ENCODE measurements around the gene DCX. TPM values are rescaled to one million over a fixed set of nuclear protein-coding genes. Genes with fewer than 3 reads are reported as not detected.

Gene DCX
- total and polyA plus RNA-seq, 2 donors (not counting 1 experiment from before 2014, with no cell fraction given): not detected

DNA sequence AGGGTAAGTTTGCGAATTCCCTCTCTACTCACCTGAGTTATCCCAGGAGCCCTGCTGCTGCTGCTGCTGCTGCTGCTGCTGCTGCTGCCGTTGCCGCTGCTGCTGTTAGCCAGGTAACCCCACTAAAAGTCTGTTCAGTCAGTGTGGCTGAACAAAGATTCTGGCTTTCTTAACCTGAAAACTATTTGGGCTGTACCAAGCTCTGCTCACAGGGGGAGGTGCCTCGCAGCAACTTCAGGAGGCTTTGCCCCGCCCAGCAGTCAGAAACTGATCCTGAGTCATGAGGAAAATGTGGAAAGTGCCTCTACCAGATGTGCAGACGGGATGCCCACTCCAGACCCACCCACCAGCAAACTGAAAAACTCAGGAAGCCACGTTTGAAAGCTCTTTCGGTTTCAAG is 141.7 kb downstream of the DCX start, which contains the start of gene CAPN6:
CAPN6 (minus strand) TSS at position 145 of the 400 bp plus-strand sequence. CDS start 6,547 bp downstream, outside the sequence.
- Histone ChIP-seq H2AFZ (ENCODE audit: insufficient read depth, low read depth, low read length, poor library complexity, severe bottlenecking) (no peak within 1 kb of the TSS), H3K79me2 (ENCODE audit: control insufficient read depth, insufficient read depth, low read length) (no peaks in the 10 kb centered on the region), H3K27ac (ENCODE audit: low read length in 2 of 2) (no peak within 1 kb of the TSS), H3K27me3 (replicated peaks in 1 of 4; ENCODE audit: control extremely low read depth in 1 of 4, control insufficient read depth in 3 of 4, insufficient read depth in 4 of 4, low read length in 3 of 4) (no peaks in the 10 kb centered on the region), H3K4me1 (ENCODE audit: control insufficient read depth in 2 of 2, insufficient read depth in 2 of 2, low read length in 2 of 2) (no peaks in the 10 kb centered on the region), H3K9me3 (ENCODE audit: control extremely low read depth in 1 of 3, control insufficient read depth in 2 of 3, insufficient read depth in 1 of 3, low read length in 2 of 3) (no peaks in the 10 kb centered on the region), H3K4me3 (ENCODE audit: control extremely low read depth in 1 of 5, extremely low read depth in 1 of 5, insufficient read depth in 1 of 5, low read depth in 2 of 5, low read length in 4 of 5) (no peak within 1 kb of the TSS), H4K20me1 (ENCODE audit: control insufficient read depth, insufficient read depth, low read length, poor library complexity, severe bottlenecking) (no peaks in the 10 kb centered on the region), H3K4me2 (replicated peaks; ENCODE audit: low read depth, low read length, poor library complexity, severe bottlenecking) (no peak within 1 kb of the TSS), H3K36me3 (replicated peaks in 1 of 2; ENCODE audit: control extremely low read depth in 1 of 2, control insufficient read depth in 1 of 2, extremely low read depth in 1 of 2, insufficient read depth in 2 of 2, low read length in 1 of 2) (no peaks in the 10 kb centered on the region), H3K9ac (ENCODE audit: low read length) (no peak within 1 kb of the TSS)
- Mint-ChIP-seq H3K4me3 (no peak within 1 kb of the TSS), H3K27ac (no peak within 1 kb of the TSS), H3K4me1 (no peaks in the 10 kb centered on the region), H3K27me3 (peaks cover 3% of the 10 kb centered on the region), H3K9me3 (ENCODE audit: insufficient read depth) (no peaks in the 10 kb centered on the region)
- ATAC-seq (ENCODE audit: low read depth): no peak
- 100% methylated on average over 2 of the region's 8 CpGs for WGBS (ENCODE audit: insufficient coverage)
- no peak for DNase-seq
- TF ChIP-seq EZH2 (IDR thresholded peaks at IDR 0.05; ENCODE audit: borderline replicate concordance, insufficient read depth, low read depth, low read length, poor library complexity, severe bottlenecking): no peak
- TF ChIP-seq, protein P1, sequence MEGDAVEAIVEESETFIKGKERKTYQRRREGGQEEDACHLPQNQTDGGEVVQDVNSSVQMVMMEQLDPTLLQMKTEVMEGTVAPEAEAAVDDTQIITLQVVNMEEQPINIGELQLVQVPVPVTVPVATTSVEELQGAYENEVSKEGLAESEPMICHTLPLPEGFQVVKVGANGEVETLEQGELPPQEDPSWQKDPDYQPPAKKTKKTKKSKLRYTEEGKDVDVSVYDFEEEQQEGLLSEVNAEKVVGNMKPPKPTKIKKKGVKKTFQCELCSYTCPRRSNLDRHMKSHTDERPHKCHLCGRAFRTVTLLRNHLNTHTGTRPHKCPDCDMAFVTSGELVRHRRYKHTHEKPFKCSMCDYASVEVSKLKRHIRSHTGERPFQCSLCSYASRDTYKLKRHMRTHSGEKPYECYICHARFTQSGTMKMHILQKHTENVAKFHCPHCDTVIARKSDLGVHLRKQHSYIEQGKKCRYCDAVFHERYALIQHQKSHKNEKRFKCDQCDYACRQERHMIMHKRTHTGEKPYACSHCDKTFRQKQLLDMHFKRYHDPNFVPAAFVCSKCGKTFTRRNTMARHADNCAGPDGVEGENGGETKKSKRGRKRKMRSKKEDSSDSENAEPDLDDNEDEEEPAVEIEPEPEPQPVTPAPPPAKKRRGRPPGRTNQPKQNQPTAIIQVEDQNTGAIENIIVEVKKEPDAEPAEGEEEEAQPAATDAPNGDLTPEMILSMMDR (IDR thresholded peaks at IDR 0.05): no peak
- intact Hi-C loops (cut with micrococcal nuclease): no loop called here
- ChIA-PET POLR2A (no interaction called here), CTCF (no interaction called here)

DNA sequence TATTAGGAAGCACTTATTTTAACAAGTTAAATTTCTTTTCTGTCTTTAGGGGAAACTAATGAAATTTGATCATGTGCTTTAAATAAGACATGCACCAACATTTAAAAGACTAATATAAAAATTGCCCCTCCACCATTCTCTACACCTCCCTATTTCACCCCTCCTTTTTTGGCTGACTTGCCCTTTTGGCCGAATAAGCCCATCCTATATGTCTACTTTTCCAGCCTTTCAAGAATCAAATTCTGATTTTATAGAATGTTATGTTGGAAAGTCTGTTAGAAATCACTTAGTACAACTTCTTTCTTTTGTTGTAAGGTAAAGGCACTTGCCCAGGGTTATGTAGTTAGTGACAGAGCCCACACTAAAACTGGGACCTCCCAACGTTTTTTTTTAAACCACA is 143.5 kb downstream of the DCX start:
- Histone ChIP-seq H3K27me3 (replicated peaks in 1 of 4; ENCODE audit: control extremely low read depth in 1 of 4, control insufficient read depth in 3 of 4, insufficient read depth in 4 of 4, low read length in 3 of 4) (no peaks in the 10 kb centered on the region), H4K20me1 (ENCODE audit: control insufficient read depth, insufficient read depth, low read length, poor library complexity, severe bottlenecking) (no peaks in the 10 kb centered on the region), H3K9me3 (ENCODE audit: control extremely low read depth in 1 of 3, control insufficient read depth in 2 of 3, insufficient read depth in 1 of 3, low read length in 2 of 3) (no peaks in the 10 kb centered on the region), H3K4me3 (ENCODE audit: control extremely low read depth in 1 of 5, extremely low read depth in 1 of 5, insufficient read depth in 1 of 5, low read depth in 2 of 5, low read length in 4 of 5) (no peak overlapping the region), H3K9ac (ENCODE audit: low read length) (no peak overlapping the region), H3K36me3 (replicated peaks in 1 of 2; ENCODE audit: control extremely low read depth in 1 of 2, control insufficient read depth in 1 of 2, extremely low read depth in 1 of 2, insufficient read depth in 2 of 2, low read length in 1 of 2) (no peaks in the 10 kb centered on the region), H3K4me2 (replicated peaks; ENCODE audit: low read depth, low read length, poor library complexity, severe bottlenecking) (no peak overlapping the region), H3K4me1 (ENCODE audit: control insufficient read depth in 2 of 2, insufficient read depth in 2 of 2, low read length in 2 of 2) (no peaks in the 10 kb centered on the region), H3K27ac (ENCODE audit: low read length in 2 of 2) (no peak overlapping the region), H2AFZ (ENCODE audit: insufficient read depth, low read depth, low read length, poor library complexity, severe bottlenecking) (no peak overlapping the region), H3K79me2 (ENCODE audit: control insufficient read depth, insufficient read depth, low read length) (no peaks in the 10 kb centered on the region)
- CTCF ChIA-PET: no interaction called here
- no peak for DNase-seq
- no peak for ATAC-seq (ENCODE audit: low read depth)
- no peaks in the 10 kb centered on the region for H3K9me3 Mint-ChIP-seq (ENCODE audit: insufficient read depth)
- no CpG with 5 or more reads among the region's 2 CpGs for WGBS (ENCODE audit: insufficient coverage)
- POLR2A ChIA-PET: no interaction called here
- intact Hi-C loops (cut with micrococcal nuclease): no loop called here
- no peaks in the 10 kb centered on the region for H3K4me1 Mint-ChIP-seq
- H3K4me3 Mint-ChIP-seq: no peak overlapping the region
- H3K27ac Mint-ChIP-seq: no peak overlapping the region
- TF ChIP-seq EZH2 (IDR thresholded peaks at IDR 0.05; ENCODE audit: borderline replicate concordance, insufficient read depth, low read depth, low read length, poor library complexity, severe bottlenecking): no peak
- TF ChIP-seq, protein P1 (IDR thresholded peaks at IDR 0.05): no peak
- H3K27me3 Mint-ChIP-seq: peaks cover 3% of the 10 kb centered on the region

All from B cell (primary cell).